ENCODE results near the gene CBX2. TPM values are rescaled to one million over a fixed set of nuclear protein-coding genes. Genes with fewer than 3 reads are reported as not detected.

The CBX2 gene
- total RNA-seq, 1 donor from 2014 or later = 5.7 TPM

- Histone ChIP-seq H3K27ac (ENCODE audit: low read depth, low read length) (no peak overlapping the region), H3K9me3 (ENCODE audit: control insufficient read depth in 3 of 3, low read length in 3 of 3) (no peaks in the 10 kb centered on the region), H3K9ac (ENCODE audit: low read depth in 1 of 3, low read length in 3 of 3) (no peak overlapping the region), H3K4me3 (ENCODE audit: low read length in 3 of 3) (no peak overlapping the region), H3K27me3 (ENCODE audit: control insufficient read depth in 3 of 3, insufficient read depth in 3 of 3, low read length in 3 of 3) (peaks cover 24 to 39% (median 33%) of the 10 kb centered on the region in 3 donors), H3K4me1 (ENCODE audit: control insufficient read depth in 3 of 3, insufficient read depth in 3 of 3, low read length in 3 of 3) (peaks cover 3 to 5% (median 3%) of the 10 kb centered on the region in 3 donors), H3K36me3 (ENCODE audit: control insufficient read depth in 3 of 3, insufficient read depth in 3 of 3, low read length in 3 of 3) (no peaks in the 10 kb centered on the region)
Observed at GRCh38 chr17:79735096-79735495, 42.9 kb upstream of the CBX2 start.

GRCh38 chr17:79737046-79737921, 40.7 kb upstream of the CBX2 start:
- Histone ChIP-seq H3K27me3 (ENCODE audit: control insufficient read depth in 3 of 3, insufficient read depth in 3 of 3, low read length in 3 of 3) (peaks cover 33 to 55% (median 50%) of the 10 kb centered on the region in 3 donors), H3K4me1 (ENCODE audit: control insufficient read depth in 3 of 3, insufficient read depth in 3 of 3, low read length in 3 of 3) (peaks cover 3 to 12% (median 10%) of the 10 kb centered on the region in 3 donors), H3K27ac (ENCODE audit: low read depth, low read length) (no peak overlapping the region), H3K9me3 (ENCODE audit: control insufficient read depth in 3 of 3, low read length in 3 of 3) (no peaks in the 10 kb centered on the region), H3K4me3 (ENCODE audit: low read length in 3 of 3) (no peak overlapping the region), H3K36me3 (ENCODE audit: control insufficient read depth in 3 of 3, insufficient read depth in 3 of 3, low read length in 3 of 3) (no peaks in the 10 kb centered on the region), H3K9ac (ENCODE audit: low read depth in 1 of 3, low read length in 3 of 3) (no peak overlapping the region)

GRCh38 chr17:79737922-79738578, 39.9 kb upstream of the CBX2 start:
- no peaks in the 10 kb centered on the region for H3K36me3 ChIP-seq (ENCODE audit: control insufficient read depth in 3 of 3, insufficient read depth in 3 of 3, low read length in 3 of 3)
- no peak overlapping the region for H3K27ac ChIP-seq (ENCODE audit: low read depth, low read length)
- H3K4me1 ChIP-seq (ENCODE audit: control insufficient read depth in 3 of 3, insufficient read depth in 3 of 3, low read length in 3 of 3) = peaks cover 0 to 12% (median 7%) of the 10 kb centered on the region in 3 donors
- H3K4me3 ChIP-seq (ENCODE audit: low read length in 3 of 3) = no peak overlapping the region
- peaks cover 37 to 60% (median 58%) of the 10 kb centered on the region in 3 donors for H3K27me3 ChIP-seq (ENCODE audit: control insufficient read depth in 3 of 3, insufficient read depth in 3 of 3, low read length in 3 of 3)
- H3K9me3 ChIP-seq (ENCODE audit: control insufficient read depth in 3 of 3, low read length in 3 of 3) = no peaks in the 10 kb centered on the region
- no peak overlapping the region for H3K9ac ChIP-seq (ENCODE audit: low read depth in 1 of 3, low read length in 3 of 3)

GRCh38 chr17:79738643-79739042, 39.3 kb upstream of the CBX2 start:
- no peaks in the 10 kb centered on the region for H3K9me3 ChIP-seq (ENCODE audit: control insufficient read depth in 3 of 3, low read length in 3 of 3)
- peaks cover 37 to 63% (median 59%) of the 10 kb centered on the region in 3 donors for H3K27me3 ChIP-seq (ENCODE audit: control insufficient read depth in 3 of 3, insufficient read depth in 3 of 3, low read length in 3 of 3)
- H3K4me3 ChIP-seq (ENCODE audit: low read length in 3 of 3) = no peak overlapping the region
- H3K36me3 ChIP-seq (ENCODE audit: control insufficient read depth in 3 of 3, insufficient read depth in 3 of 3, low read length in 3 of 3) = no peaks in the 10 kb centered on the region
- no peak overlapping the region for H3K27ac ChIP-seq (ENCODE audit: low read depth, low read length)
- peaks cover 0 to 9% (median 7%) of the 10 kb centered on the region in 3 donors for H3K4me1 ChIP-seq (ENCODE audit: control insufficient read depth in 3 of 3, insufficient read depth in 3 of 3, low read length in 3 of 3)
- no peak overlapping the region for H3K9ac ChIP-seq (ENCODE audit: low read depth in 1 of 3, low read length in 3 of 3)

- H3K4me1 ChIP-seq (ENCODE audit: control insufficient read depth in 3 of 3, insufficient read depth in 3 of 3, low read length in 3 of 3) = peaks cover 0 to 9% (median 7%) of the 10 kb centered on the region in 3 donors
- H3K27me3 ChIP-seq (ENCODE audit: control insufficient read depth in 3 of 3, insufficient read depth in 3 of 3, low read length in 3 of 3) = peaks cover 37 to 65% (median 59%) of the 10 kb centered on the region in 3 donors
- H3K9me3 ChIP-seq (ENCODE audit: control insufficient read depth in 3 of 3, low read length in 3 of 3) = no peaks in the 10 kb centered on the region
- no peak overlapping the region for H3K4me3 ChIP-seq (ENCODE audit: low read length in 3 of 3)
- H3K27ac ChIP-seq (ENCODE audit: low read depth, low read length) = no peak overlapping the region
- no peaks in the 10 kb centered on the region for H3K36me3 ChIP-seq (ENCODE audit: control insufficient read depth in 3 of 3, insufficient read depth in 3 of 3, low read length in 3 of 3)
- no peak overlapping the region for H3K9ac ChIP-seq (ENCODE audit: low read depth in 1 of 3, low read length in 3 of 3)
Observed at GRCh38 chr17:79739148-79740062, 38.5 kb upstream of the CBX2 start.

GRCh38 chr17:79740413-79740812, 37.5 kb upstream of the CBX2 start:
- Histone ChIP-seq H3K9me3 (ENCODE audit: control insufficient read depth in 3 of 3, low read length in 3 of 3) (no peaks in the 10 kb centered on the region), H3K4me1 (ENCODE audit: control insufficient read depth in 3 of 3, insufficient read depth in 3 of 3, low read length in 3 of 3) (peaks cover 0 to 9% (median 7%) of the 10 kb centered on the region in 3 donors), H3K36me3 (ENCODE audit: control insufficient read depth in 3 of 3, insufficient read depth in 3 of 3, low read length in 3 of 3) (no peaks in the 10 kb centered on the region), H3K9ac (ENCODE audit: low read depth in 1 of 3, low read length in 3 of 3) (no peak overlapping the region), H3K27ac (ENCODE audit: low read depth, low read length) (no peak overlapping the region), H3K4me3 (ENCODE audit: low read length in 3 of 3) (no peak overlapping the region), H3K27me3 (ENCODE audit: control insufficient read depth in 3 of 3, insufficient read depth in 3 of 3, low read length in 3 of 3) (peaks cover 39 to 65% (median 57%) of the 10 kb centered on the region in 3 donors)

GRCh38 chr17:79741401-79741750, 36.6 kb upstream of the CBX2 start:
- no peaks in the 10 kb centered on the region for H3K9me3 ChIP-seq (ENCODE audit: control insufficient read depth in 3 of 3, low read length in 3 of 3)
- H3K27ac ChIP-seq (ENCODE audit: low read depth, low read length) = no peak overlapping the region
- H3K9ac ChIP-seq (ENCODE audit: low read depth in 1 of 3, low read length in 3 of 3) = no peak overlapping the region
- peaks cover 0 to 9% (median 9%) of the 10 kb centered on the region in 3 donors for H3K4me1 ChIP-seq (ENCODE audit: control insufficient read depth in 3 of 3, insufficient read depth in 3 of 3, low read length in 3 of 3)
- peaks cover 46 to 69% (median 60%) of the 10 kb centered on the region in 3 donors for H3K27me3 ChIP-seq (ENCODE audit: control insufficient read depth in 3 of 3, insufficient read depth in 3 of 3, low read length in 3 of 3)
- no peaks in the 10 kb centered on the region for H3K36me3 ChIP-seq (ENCODE audit: control insufficient read depth in 3 of 3, insufficient read depth in 3 of 3, low read length in 3 of 3)
- H3K4me3 ChIP-seq (ENCODE audit: low read length in 3 of 3) = no peak overlapping the region

- Histone ChIP-seq H3K27me3 (ENCODE audit: control insufficient read depth in 3 of 3, insufficient read depth in 3 of 3, low read length in 3 of 3) (peaks cover 50 to 69% (median 64%) of the 10 kb centered on the region in 3 donors), H3K9ac (ENCODE audit: low read depth in 1 of 3, low read length in 3 of 3) (no peak overlapping the region), H3K27ac (ENCODE audit: low read depth, low read length) (no peak overlapping the region), H3K36me3 (ENCODE audit: control insufficient read depth in 3 of 3, insufficient read depth in 3 of 3, low read length in 3 of 3) (no peaks in the 10 kb centered on the region), H3K9me3 (ENCODE audit: control insufficient read depth in 3 of 3, low read length in 3 of 3) (no peaks in the 10 kb centered on the region), H3K4me3 (ENCODE audit: low read length in 3 of 3) (peak overlapping the region in 1 of 3 donors; percentile 22), H3K4me1 (ENCODE audit: control insufficient read depth in 3 of 3, insufficient read depth in 3 of 3, low read length in 3 of 3) (peaks cover 0 to 12% (median 9%) of the 10 kb centered on the region in 3 donors)
Observed at GRCh38 chr17:79741751-79742588, 36.0 kb upstream of the CBX2 start.

GRCh38 chr17:79742589-79742918, 35.4 kb upstream of the CBX2 start:
- no peaks in the 10 kb centered on the region for H3K36me3 ChIP-seq (ENCODE audit: control insufficient read depth in 3 of 3, insufficient read depth in 3 of 3, low read length in 3 of 3)
- H3K4me3 ChIP-seq (ENCODE audit: low read length in 3 of 3) = no peak overlapping the region
- peaks cover 50 to 68% (median 64%) of the 10 kb centered on the region in 3 donors for H3K27me3 ChIP-seq (ENCODE audit: control insufficient read depth in 3 of 3, insufficient read depth in 3 of 3, low read length in 3 of 3)
- no peak overlapping the region for H3K27ac ChIP-seq (ENCODE audit: low read depth, low read length)
- H3K4me1 ChIP-seq (ENCODE audit: control insufficient read depth in 3 of 3, insufficient read depth in 3 of 3, low read length in 3 of 3) = peaks cover 0 to 12% (median 9%) of the 10 kb centered on the region in 3 donors
- H3K9ac ChIP-seq (ENCODE audit: low read depth in 1 of 3, low read length in 3 of 3) = no peak overlapping the region
- H3K9me3 ChIP-seq (ENCODE audit: control insufficient read depth in 3 of 3, low read length in 3 of 3) = no peaks in the 10 kb centered on the region

Measured in skeletal muscle tissue (tissue), 4 donors.